Esophagus (tissue), 2 donors: ENCODE data around the gene EPHB1. TPM values are rescaled to one million over a fixed set of nuclear protein-coding genes. Genes with fewer than 3 reads are reported as not detected.

ENCODE experiments used
- H3K27ac ChIP-seq, 2 donors: one replicate each; pipeline ENCODE4 v1.5.1; 2013; ENCODE audit warnings: low read depth in 2 of 2, mild to moderate bottlenecking in 2 of 2, inconsistent platforms in 1 of 2, low read length in 1 of 2, moderate library complexity in 1 of 2
- H3K27me3 ChIP-seq, 2 donors: one replicate each; pipeline ENCODE4 v1.6.1; 2013; ENCODE audit warnings: low read length in 2 of 2, control low read depth in 1 of 2, mild to moderate bottlenecking in 1 of 2; ENCODE audit not compliant: insufficient read depth in 2 of 2, control insufficient read depth in 1 of 2
- H3K36me3 ChIP-seq, 2 donors: one replicate each; pipeline ENCODE4 v1.6.1; 2013; ENCODE audit warnings: low read length in 1 of 2; ENCODE audit not compliant: control insufficient read depth in 2 of 2, insufficient read depth in 2 of 2
- H3K4me1 ChIP-seq, 2 donors: one replicate each; pipeline ENCODE4 v1.6.1; 2013; ENCODE audit warnings: low read length in 1 of 2; ENCODE audit not compliant: control insufficient read depth in 2 of 2, insufficient read depth in 2 of 2
- H3K4me3 ChIP-seq, 2 donors: one replicate each; pipeline ENCODE4 v1.5.1; 2013; ENCODE audit warnings: low read length in 2 of 2, mild to moderate bottlenecking in 2 of 2, low read depth in 1 of 2, moderate library complexity in 1 of 2
- H3K9me3 ChIP-seq, 2 donors: one replicate each; pipeline ENCODE4 v1.6.1; 2013; ENCODE audit warnings: mild to moderate bottlenecking in 2 of 2, low read depth in 1 of 2, low read length in 1 of 2, moderate library complexity in 1 of 2; ENCODE audit not compliant: control insufficient read depth in 2 of 2, insufficient read depth in 1 of 2
- WGBS, 2 donors: extraction: QIAGEN DNeasy Blood & Tissue Kit; methylation state at CpG; one replicate each; pipeline ENCODE4 v1.1.7; 2013; 5-methylcytosine and 5-hydroxymethylcytosine counted together
- polyA plus RNA-seq, 2 donors: library from polyadenylated mRNA; stranded (reverse); fragments of 200-250 nt; gene quantifications; one replicate each; pipeline ENCODE4 v1.2.3, GENCODE V29; 2013
- donor health status: healthy with polysubstance abuse.
- donor health status: Bipolar disorder and iron deficiency.

The EPHB1 gene
- polyA plus RNA-seq, 2 donors, result 0.04 to 0.38 TPM

DNA sequence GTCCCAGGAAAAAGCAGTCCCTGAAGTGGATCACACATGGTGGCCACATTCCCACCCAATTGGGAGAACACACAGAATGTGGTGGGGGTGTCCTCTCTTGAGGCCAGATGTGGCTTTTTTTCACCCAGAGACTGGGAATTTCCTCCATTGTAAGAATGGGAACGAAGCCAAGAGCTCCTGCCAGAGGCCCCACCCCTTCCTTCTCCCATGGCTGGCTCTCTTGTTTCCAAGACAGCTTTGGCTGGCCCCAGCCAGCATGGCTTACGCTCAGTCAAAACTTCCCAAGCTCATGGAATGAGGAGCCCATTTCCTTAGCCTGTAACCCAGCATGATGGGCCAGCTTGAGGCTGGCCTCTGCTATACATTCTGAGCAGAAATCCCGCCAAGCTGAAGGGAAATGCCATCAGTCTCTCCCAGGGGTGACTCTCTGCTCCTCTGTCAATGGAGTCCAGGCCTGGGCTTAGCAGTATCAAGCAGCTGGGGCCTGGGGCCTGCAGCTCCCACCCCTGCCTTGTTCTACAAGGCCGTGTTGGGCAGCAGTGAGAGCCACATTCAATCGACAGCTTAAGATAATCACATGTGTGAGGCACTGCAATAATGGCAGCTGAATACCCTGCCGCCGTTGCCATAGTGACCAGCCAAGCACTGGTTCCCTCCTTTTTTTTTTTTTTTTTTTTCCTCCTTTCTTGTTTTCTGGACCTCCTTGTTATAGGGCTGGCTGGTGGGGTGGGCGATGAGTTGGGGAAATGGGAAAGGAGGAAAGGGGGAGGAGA is 142.4 kb downstream of the EPHB1 start:
- WGBS, 2 donors, result 51 to 53% methylated on average over 8 of the region's 8 CpGs
- H3K4me1 ChIP-seq, result no peaks in the 10 kb centered on the region
- H3K36me3 ChIP-seq, result no peaks in the 10 kb centered on the region
- no peaks in the 10 kb centered on the region for H3K27me3 ChIP-seq
- H3K4me3 ChIP-seq, result no peak overlapping the region
- no peak overlapping the region for H3K27ac ChIP-seq
- H3K9me3 ChIP-seq, result no peaks in the 10 kb centered on the region

DNA sequence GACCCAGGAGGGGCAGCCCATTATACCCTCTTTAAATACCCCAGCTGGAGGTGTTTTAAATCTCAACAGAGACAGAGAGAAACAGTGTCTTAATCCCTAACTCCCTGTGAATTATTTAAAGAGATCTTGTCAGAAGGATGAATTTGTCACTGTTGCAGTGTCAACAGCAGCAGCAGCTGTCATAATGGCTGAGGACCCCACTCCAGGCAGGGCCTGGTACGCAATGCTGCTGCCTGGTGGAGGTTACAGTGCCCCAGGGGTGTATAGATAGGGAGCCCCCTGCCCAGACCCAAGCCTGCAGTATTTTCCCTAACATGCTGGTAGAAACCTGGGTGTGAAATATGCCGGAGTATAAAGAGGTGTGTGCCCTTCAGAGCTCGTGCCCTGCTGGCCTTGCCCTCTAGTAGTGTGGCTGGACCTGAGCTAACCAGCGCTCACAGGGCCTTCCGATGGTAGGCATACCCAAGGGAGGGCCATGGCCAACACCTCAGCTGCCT is 143.0 kb downstream of the EPHB1 start:
- Histone ChIP-seq H3K27ac (no peak overlapping the region), H3K4me1 (no peaks in the 10 kb centered on the region), H3K4me3 (no peak overlapping the region), H3K27me3 (no peaks in the 10 kb centered on the region), H3K9me3 (no peaks in the 10 kb centered on the region), H3K36me3 (no peaks in the 10 kb centered on the region)
- 84 to 87% methylated on average over 5 of the region's 5 CpGs for WGBS, 2 donors

DNA sequence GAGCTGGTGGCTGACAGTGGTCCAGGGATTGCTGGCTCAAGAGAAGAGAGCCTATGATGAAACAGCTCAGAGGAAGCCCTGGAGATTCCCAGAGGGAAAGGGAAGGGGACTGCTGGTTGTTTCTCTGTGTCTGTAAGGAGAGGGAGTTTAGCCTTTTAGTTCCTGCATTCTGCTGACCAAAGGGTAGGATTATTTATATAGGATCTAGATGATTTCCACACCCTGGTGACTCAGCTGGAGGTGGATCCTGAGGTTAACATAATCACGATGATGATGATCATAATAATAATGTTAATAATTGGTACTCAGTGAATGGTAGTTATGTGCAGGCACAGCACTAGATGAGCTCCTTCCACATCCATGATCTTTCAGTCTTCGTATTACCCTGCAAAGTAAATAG is 144.9 kb downstream of the EPHB1 start:
- no peaks in the 10 kb centered on the region for H3K4me1 ChIP-seq
- 62 to 65% methylated on average over 2 of the region's 2 CpGs for WGBS, 2 donors
- no peaks in the 10 kb centered on the region for H3K36me3 ChIP-seq
- no peak overlapping the region for H3K4me3 ChIP-seq
- no peaks in the 10 kb centered on the region for H3K27me3 ChIP-seq
- H3K9me3 ChIP-seq, result no peaks in the 10 kb centered on the region
- H3K27ac ChIP-seq, result no peak overlapping the region

DNA sequence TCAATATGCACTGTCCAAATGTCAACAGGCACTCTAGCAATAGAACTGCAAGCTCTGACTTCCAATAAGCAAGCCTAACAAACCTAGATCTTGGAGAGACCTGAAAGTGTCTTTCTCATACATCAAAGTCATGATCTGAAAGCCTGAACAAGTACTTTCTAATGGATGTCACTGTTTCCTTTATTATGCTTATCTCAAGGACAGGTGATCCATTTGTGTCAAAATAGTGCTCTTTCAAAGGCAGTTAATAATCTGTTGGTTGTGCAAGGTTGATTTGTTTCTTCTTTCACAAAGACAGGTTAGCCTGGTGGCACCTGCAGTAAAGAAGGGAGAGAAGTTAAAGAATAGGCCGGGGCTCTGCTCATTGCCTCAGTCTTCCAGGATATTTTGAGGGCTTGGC is 146.8 kb downstream of the EPHB1 start:
- Histone ChIP-seq H3K27ac (no peak overlapping the region), H3K36me3 (no peaks in the 10 kb centered on the region), H3K27me3 (no peaks in the 10 kb centered on the region), H3K4me1 (no peaks in the 10 kb centered on the region), H3K9me3 (no peaks in the 10 kb centered on the region), H3K4me3 (no peak overlapping the region)
- 51 to 65% methylated on average over 1 of the region's 1 CpG for WGBS, 2 donors

DNA sequence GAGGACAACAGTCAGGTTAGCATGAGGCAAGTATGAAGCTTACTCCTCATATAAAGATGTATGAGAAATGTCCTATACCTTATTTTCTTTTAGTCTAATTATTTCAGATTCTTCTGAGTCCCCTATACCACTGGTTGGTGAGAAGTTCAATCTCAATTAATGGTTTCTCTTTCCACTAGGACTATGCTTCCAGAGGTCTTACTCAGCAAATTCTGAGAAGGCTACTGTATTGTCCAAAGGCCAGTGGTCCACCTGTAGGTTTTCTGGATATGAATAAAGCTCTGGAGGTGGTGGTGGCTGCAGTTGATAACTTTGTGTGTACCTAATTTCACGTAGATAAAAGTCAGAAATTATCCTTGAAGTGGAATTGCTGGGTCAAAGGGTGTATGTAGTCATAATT is 149.4 kb downstream of the EPHB1 start:
- no peaks in the 10 kb centered on the region for H3K4me1 ChIP-seq
- 70 to 77% methylated on average over 1 of the region's 1 CpG for WGBS, 2 donors
- no peak overlapping the region for H3K27ac ChIP-seq
- no peak overlapping the region for H3K4me3 ChIP-seq
- H3K36me3 ChIP-seq, result no peaks in the 10 kb centered on the region
- H3K9me3 ChIP-seq, result no peaks in the 10 kb centered on the region
- no peaks in the 10 kb centered on the region for H3K27me3 ChIP-seq

DNA sequence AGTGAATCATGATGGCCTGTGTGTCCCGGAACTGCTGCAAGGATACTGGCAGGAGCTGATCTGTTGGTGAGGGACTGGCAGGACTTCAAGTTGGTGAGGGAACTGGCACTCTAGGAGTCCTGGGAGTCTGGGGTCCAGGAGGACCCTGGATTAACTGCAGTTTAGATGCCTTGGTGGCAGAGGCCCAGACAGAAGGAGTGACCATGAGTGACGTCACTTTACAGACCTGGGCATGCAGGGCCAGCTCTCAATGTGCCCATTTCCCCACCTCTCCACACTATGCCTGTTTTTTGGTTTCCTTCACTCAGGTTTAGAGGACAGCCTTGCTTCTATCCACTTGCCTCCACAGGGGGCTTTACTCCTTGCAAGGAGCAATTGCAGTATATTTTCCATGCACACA is 154.1 kb downstream of the EPHB1 start:
- H3K27me3 ChIP-seq, result no peaks in the 10 kb centered on the region
- no peaks in the 10 kb centered on the region for H3K36me3 ChIP-seq
- H3K27ac ChIP-seq, result no peak overlapping the region
- H3K4me3 ChIP-seq, result no peak overlapping the region
- H3K4me1 ChIP-seq, result no peaks in the 10 kb centered on the region
- 86 to 87% methylated on average over 2 of the region's 2 CpGs for WGBS, 2 donors
- peaks cover 0 to 3% of the 10 kb centered on the region in 2 donors for H3K9me3 ChIP-seq

DNA sequence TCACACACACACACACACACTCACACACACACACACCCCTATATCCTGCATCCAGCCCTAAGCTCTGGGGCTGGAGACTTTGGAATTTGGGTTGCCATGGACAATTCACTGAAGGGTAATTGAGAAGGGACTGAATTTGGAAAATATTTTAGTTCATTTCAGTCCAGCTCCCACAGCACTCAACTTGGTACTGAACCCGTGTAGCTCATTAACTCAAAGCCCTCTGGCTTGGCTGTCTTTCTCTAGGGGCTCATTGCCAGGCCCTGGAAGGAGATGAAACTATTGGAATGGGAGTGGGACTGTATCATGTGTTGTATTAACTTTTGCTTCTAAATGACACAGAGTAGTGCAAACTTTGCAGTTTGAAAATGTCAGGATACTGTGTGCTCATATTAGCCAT is 157.3 kb downstream of the EPHB1 start:
- H3K4me3 ChIP-seq, result no peak overlapping the region
- H3K27me3 ChIP-seq, result no peaks in the 10 kb centered on the region
- peaks cover 0 to 3% of the 10 kb centered on the region in 2 donors for H3K9me3 ChIP-seq
- no peaks in the 10 kb centered on the region for H3K36me3 ChIP-seq
- H3K27ac ChIP-seq, result no peak overlapping the region
- 37 to 60% methylated on average over 1 of the region's 1 CpG for WGBS, 2 donors
- no peaks in the 10 kb centered on the region for H3K4me1 ChIP-seq

DNA sequence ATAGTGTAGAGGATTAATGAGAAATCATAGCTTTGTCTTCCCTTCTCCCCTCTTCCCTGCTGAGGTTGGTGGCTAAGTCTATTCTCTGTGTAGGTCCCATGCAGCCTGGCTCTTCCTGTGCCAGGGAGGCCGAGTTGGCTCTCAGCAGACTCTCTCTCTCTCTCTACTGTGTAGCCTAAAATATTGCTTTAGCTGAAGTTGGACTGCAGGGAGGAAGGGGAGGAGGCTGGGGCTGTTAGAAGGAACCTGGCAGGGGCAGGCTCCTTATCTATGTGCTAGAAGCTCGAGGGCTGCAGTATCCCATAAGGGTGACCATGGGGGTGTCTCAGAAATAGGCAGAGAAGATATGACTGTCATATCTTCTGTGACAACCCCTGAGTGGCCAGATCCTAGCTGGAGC is 160.8 kb downstream of the EPHB1 start:
- Histone ChIP-seq H3K36me3 (no peaks in the 10 kb centered on the region), H3K4me3 (no peak overlapping the region), H3K27ac (no peak overlapping the region), H3K27me3 (no peaks in the 10 kb centered on the region), H3K4me1 (no peaks in the 10 kb centered on the region), H3K9me3 (peaks cover 0 to 3% of the 10 kb centered on the region in 2 donors)
- 70 to 71% methylated on average over 2 of the region's 2 CpGs for WGBS, 2 donors

DNA sequence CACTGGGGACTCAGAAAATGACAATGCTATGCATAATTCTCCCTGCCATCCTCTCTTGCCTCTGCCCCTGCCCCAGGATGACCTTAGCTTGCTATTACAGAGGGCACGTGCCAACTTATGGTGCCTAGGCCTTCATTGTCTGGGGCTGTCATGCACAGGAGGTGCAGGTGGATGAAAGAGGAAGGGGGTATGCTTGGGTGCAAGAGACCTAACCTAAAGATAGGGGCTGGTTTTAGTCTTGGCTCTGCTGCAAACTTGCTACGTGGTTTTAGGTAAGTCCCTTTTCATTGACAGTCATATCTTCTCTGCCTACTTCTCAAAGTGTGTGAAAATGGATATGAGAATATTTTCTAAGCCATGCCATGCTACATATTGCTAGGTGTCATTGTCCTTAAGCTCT is 161.3 kb downstream of the EPHB1 start:
- H3K36me3 ChIP-seq, result no peaks in the 10 kb centered on the region
- WGBS, 2 donors, result 86 to 92% methylated on average over 2 of the region's 2 CpGs

DNA sequence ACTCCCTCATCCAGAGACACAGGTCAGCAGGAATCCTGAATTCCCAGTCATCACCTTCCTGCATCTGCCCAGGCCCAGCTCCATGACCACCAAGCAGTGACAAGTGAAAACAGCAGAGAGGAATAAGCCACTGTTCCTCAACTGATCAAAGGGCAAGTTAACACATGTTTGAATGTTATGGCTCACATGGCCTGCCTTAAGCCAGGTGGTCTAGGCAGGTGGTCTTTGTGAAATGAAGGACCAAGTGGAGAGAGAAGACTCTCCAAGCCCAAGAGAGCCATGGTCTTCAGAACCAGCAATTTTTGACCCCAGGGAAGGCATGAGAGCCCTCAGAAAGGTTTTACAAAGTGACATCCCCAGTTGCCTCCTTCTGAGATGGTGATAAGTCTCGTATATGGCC is 161.8 kb downstream of the EPHB1 start:
- Histone ChIP-seq H3K4me3 (no peak overlapping the region), H3K9me3 (no peaks in the 10 kb centered on the region), H3K4me1 (no peaks in the 10 kb centered on the region), H3K27ac (no peak overlapping the region), H3K36me3 (no peaks in the 10 kb centered on the region), H3K27me3 (no peaks in the 10 kb centered on the region)
- WGBS, 2 donors, result 22 to 81% methylated on average over 1 of the region's 1 CpG

More for the DNA sequence above, 161.3 kb downstream of the EPHB1 start:
- Histone ChIP-seq H3K4me3 (no peak overlapping the region), H3K27ac (no peak overlapping the region), H3K27me3 (no peaks in the 10 kb centered on the region), H3K9me3 (no peaks in the 10 kb centered on the region), H3K4me1 (no peaks in the 10 kb centered on the region)
